Ascending aorta (tissue), 2 donors: Measurements from ENCODE around the gene SIRPG. TPM values are rescaled to one million over a fixed set of nuclear protein-coding genes. Genes with fewer than 3 reads are reported as not detected.

Experiments used
- DNase-seq, 2 donors: peaks; one replicate each; pipeline ENCODE4 v3.0.0-alpha.2; 2019; ENCODE audit warnings: low spot score in 2 of 2
- H3K27ac ChIP-seq, 2 donors: fragments of 200-600 bp; sonication (generic); one replicate each; pipeline ENCODE4 v1.5.1; 2016 to 2017; ENCODE audit warnings: mild to moderate bottlenecking in 1 of 2
- H3K27me3 ChIP-seq: fragments of 200-600 bp; sonication (generic); one replicate; pipeline ENCODE4 v1.5.1; 2017
- H3K36me3 ChIP-seq, 2 donors: fragments of 200-600 bp; sonication (generic); one replicate each; pipeline ENCODE4 v1.5.1; 2016
- H3K4me1 ChIP-seq, 2 donors: fragments of 200-600 bp; sonication (generic); one replicate each; pipeline ENCODE4 v1.5.1; 2016 to 2017; ENCODE audit warnings: mild to moderate bottlenecking in 1 of 2
- H3K4me3 ChIP-seq, 2 donors: fragments of 200-600 bp; sonication (generic); one replicate each; pipeline ENCODE4 v1.5.1; 2016 to 2017; ENCODE audit warnings: mild to moderate bottlenecking in 1 of 2
- H3K9me3 ChIP-seq, 2 donors: fragments of 200-600 bp; sonication (generic); one replicate each; pipeline ENCODE4 v1.5.1; 2016
- intact Hi-C: fragments of 100-400 bp; cut with DNase I; formaldehyde crosslinking; loops from one replicate; pipeline ENCODE4 v1.15.1; 2023
- total RNA-seq: library from RNA; depleted of rRNA; stranded (reverse); fragments of >200 nt; gene quantifications from one replicate; pipeline ENCODE4 v1.1.0, GENCODE V29; 2016
- TF ChIP-seq, protein P1 (sequence below), 3 experiments: fragments of 200-600 bp in 2 of 3; fragments of 450-650 bp in 1 of 3; sonication (generic) in 2 of 3; IDR thresholded peaks; one replicate each; pipeline ENCODE4 v1.5.1; 2016 to 2019; ENCODE audit warnings: antibody characterized with exemption in 3 of 3, mild to moderate bottlenecking in 1 of 3, moderate library complexity in 1 of 3

Gene SIRPG
- total RNA-seq, 1 donor from 2014 or later = not detected

DNA sequence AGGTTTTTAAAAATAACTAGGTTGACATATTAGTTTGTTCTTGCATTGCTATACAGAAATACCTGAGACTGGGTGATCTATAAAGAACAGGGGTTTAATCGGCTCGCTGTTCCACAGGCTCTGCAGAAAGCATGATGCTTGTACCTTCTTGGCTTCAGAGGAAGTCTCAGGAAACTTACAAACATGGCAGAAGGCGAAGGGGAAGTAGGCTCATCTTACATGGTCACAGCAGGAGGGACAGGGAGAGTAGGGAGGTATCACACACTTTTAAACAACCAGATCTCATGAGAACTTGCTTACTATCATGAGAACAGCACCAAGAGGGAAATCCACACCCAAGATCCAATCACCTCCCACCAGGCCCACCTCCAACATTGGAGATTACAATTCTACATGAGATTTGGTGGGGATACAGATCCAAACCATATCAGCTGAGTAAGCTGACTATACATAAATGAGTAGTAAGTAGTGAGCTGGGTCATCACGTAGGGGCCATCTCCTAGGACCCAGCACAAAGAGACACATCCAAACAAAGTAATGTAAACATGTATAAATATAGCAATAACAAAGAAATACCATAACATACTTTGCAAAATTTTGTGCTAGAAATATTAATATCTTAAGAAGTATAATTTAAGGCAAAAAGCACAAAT is 31.4 kb upstream of the SIRPG start:
- no peaks in the 10 kb centered on the region for H3K27me3 ChIP-seq
- H3K4me3 ChIP-seq = no peak overlapping the region
- H3K9me3 ChIP-seq = no peaks in the 10 kb centered on the region
- no peak overlapping the region for H3K27ac ChIP-seq
- DNase-seq = no peak
- no peaks in the 10 kb centered on the region for H3K36me3 ChIP-seq
- intact Hi-C loops = no loop called here
- no peaks in the 10 kb centered on the region for H3K4me1 ChIP-seq
- TF ChIP-seq, protein P1, sequence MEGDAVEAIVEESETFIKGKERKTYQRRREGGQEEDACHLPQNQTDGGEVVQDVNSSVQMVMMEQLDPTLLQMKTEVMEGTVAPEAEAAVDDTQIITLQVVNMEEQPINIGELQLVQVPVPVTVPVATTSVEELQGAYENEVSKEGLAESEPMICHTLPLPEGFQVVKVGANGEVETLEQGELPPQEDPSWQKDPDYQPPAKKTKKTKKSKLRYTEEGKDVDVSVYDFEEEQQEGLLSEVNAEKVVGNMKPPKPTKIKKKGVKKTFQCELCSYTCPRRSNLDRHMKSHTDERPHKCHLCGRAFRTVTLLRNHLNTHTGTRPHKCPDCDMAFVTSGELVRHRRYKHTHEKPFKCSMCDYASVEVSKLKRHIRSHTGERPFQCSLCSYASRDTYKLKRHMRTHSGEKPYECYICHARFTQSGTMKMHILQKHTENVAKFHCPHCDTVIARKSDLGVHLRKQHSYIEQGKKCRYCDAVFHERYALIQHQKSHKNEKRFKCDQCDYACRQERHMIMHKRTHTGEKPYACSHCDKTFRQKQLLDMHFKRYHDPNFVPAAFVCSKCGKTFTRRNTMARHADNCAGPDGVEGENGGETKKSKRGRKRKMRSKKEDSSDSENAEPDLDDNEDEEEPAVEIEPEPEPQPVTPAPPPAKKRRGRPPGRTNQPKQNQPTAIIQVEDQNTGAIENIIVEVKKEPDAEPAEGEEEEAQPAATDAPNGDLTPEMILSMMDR (IDR thresholded peaks at IDR 0.05) = no peak

DNA sequence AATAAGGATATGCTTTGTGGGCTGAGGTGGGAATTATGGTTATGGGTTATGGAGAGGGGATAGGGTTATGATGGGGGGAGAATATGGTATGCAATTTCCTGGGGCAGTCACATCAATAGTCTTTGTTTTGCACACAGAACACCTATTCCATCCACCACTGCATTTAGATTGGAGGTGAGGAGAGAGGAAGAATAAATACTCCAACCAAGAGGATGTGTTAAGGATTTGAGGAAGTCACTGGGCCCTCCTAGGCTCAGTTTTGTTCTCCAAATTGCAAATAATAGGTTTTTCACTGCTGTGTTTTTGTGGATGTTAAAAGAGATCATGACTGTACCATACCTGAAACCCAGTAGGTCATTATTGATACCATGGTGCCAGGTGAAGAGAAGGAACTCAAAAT is 29.5 kb upstream of the SIRPG start:
- Histone ChIP-seq H3K4me1 (no peaks in the 10 kb centered on the region), H3K4me3 (no peak overlapping the region), H3K27ac (no peak overlapping the region), H3K36me3 (no peaks in the 10 kb centered on the region), H3K9me3 (no peaks in the 10 kb centered on the region), H3K27me3 (no peaks in the 10 kb centered on the region)
- TF ChIP-seq, protein P1 (IDR thresholded peaks at IDR 0.05) = no peak
- DNase-seq = no peak
- intact Hi-C loops = no loop called here

DNA sequence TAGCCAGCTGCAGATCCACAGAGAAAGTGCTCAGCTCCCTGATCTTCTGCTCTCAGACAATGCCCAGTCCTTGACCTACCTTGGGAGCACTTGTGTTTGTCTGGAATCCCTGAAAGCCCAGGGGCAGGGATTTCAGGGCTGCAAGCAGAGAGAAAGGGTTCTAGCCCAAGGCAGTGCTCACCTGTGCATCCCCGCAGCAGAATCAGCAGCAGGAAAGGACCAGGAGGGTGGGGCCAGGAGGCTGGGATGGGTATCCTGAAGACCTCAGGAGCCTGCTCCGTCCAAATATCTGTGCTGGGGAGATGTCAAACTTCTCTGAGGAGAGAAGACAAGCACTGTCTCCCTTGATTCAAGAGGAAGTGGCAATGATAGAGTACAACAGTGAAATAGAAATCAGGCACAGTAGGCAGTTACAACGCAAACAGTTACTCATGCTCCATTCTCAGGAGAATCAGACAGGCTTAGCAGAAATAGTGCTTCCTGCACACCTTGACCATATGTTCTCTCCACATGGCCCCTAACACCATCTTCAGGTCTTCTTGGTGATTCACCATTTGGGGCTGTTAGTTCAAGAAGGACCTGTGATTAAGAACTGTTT is 28.7 kb upstream of the SIRPG start:
- H3K27me3 ChIP-seq = no peaks in the 10 kb centered on the region
- H3K27ac ChIP-seq = no peak overlapping the region
- H3K9me3 ChIP-seq = no peaks in the 10 kb centered on the region
- DNase-seq = no peak
- intact Hi-C loops = no loop called here
- TF ChIP-seq, protein P1 (IDR thresholded peaks at IDR 0.05) = no peak
- H3K36me3 ChIP-seq = no peaks in the 10 kb centered on the region
- no peak overlapping the region for H3K4me3 ChIP-seq
- H3K4me1 ChIP-seq = no peaks in the 10 kb centered on the region

DNA sequence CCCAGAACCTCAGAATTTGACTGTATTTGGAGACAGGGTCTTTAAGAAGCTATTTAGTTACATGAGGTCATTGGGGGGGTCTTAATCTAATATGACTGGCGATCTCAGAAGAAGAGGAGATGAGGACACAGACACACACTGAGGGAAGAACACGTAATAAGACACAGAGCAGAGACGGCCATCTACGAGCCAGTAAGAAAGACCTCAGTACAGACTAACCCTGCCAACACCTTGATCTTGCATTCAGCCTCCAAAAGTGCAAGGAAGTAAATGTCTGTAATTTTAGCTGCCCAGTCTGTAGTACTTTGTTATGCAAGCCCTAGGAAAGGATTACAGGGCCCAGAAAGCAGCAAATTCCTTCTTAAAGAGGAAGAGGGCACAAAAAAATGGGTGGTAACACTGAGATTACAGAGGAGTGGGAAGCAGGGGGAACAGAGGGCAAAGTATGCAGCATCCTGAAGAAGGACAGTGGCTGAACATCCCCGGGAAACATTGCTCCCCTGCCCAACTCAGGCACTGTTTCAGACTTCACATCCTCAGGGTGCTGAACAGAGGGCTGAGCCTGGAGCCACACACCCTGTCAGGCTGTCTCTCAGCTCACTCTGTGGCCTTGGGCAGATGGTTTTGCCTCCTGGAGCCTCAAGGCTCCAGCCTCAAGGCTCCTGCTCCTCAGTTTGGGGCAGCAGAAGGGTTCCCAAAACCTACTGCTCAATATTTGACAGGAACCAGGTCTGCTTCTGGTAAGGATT is 27.9 kb upstream of the SIRPG start:
- TF ChIP-seq, protein P1 (IDR thresholded peaks at IDR 0.05) = no peak
- Histone ChIP-seq H3K9me3 (no peaks in the 10 kb centered on the region), H3K36me3 (no peaks in the 10 kb centered on the region), H3K4me1 (no peaks in the 10 kb centered on the region), H3K4me3 (no peak overlapping the region), H3K27me3 (no peaks in the 10 kb centered on the region), H3K27ac (no peak overlapping the region)
- intact Hi-C loops = no loop called here
- DNase-seq = no peak

DNA sequence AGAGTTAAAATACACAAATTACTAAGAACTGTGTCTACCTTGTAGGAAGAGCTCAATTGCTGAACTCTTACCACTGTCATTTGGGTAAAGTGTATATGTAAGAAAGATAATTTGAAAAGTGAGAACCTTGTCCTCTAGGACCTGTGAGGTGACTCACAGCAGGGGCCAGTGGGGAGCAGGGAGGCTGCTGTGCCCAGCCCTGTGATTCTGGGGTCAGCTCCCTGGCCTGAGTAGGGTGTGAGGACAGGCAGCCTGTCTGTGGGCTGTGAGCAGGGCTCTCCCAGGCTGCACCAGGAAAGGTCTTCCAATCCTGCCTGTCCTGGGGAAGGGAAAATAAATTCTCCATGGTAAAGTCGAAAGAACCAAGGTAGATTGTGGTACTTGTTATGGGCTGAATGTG is 27.3 kb upstream of the SIRPG start:
- DNase-seq = no peak

More for the DNA sequence above, 27.3 kb upstream of the SIRPG start:
- Histone ChIP-seq H3K27me3 (no peaks in the 10 kb centered on the region), H3K27ac (no peak overlapping the region), H3K4me3 (no peak overlapping the region), H3K36me3 (no peaks in the 10 kb centered on the region), H3K9me3 (no peaks in the 10 kb centered on the region), H3K4me1 (no peaks in the 10 kb centered on the region)
- intact Hi-C loops = no loop called here
- TF ChIP-seq, protein P1 (IDR thresholded peaks at IDR 0.05) = no peak
